GM21619 (cell line): ENCODE data around the gene PDK3.

Experiments used
- ATAC-seq: cut with Tn5 transposase; IDR thresholded peaks from one replicate; pipeline ENCODE4 v1.9.1; 2021; ENCODE audit not compliant: unreplicated experiment

PDK3 gene

GRCh38 chrX:24464836-24465531 is at the start of gene PDK3:
PDK3 (plus strand) TSS chrX:24465286; CDS start chrX:24465456, 170 bp downstream.
- peak; percentile 91 for ATAC-seq

GRCh38 chrX:24415921-24416320 is 49.2 kb upstream of the PDK3 start:
- ATAC-seq, result no peak

GRCh38 chrX:24423960-24424359 is 41.1 kb upstream of the PDK3 start:
- no peak for ATAC-seq

GRCh38 chrX:24424948-24425347 is 40.1 kb upstream of the PDK3 start:
- ATAC-seq, result no peak

- no peak for ATAC-seq
Measured at GRCh38 chrX:24425806-24426205, 39.3 kb upstream of the PDK3 start.

- no peak for ATAC-seq
Measured at GRCh38 chrX:24426340-24426913, 38.7 kb upstream of the PDK3 start.

- ATAC-seq, result no peak
Measured at GRCh38 chrX:24426921-24427746, 38.0 kb upstream of the PDK3 start.

GRCh38 chrX:24427747-24428019 is 37.4 kb upstream of the PDK3 start:
- no peak for ATAC-seq

- ATAC-seq, result no peak
Measured at GRCh38 chrX:24428516-24428915, 36.6 kb upstream of the PDK3 start.

GRCh38 chrX:24435060-24435459 is 30.0 kb upstream of the PDK3 start:
- no peak for ATAC-seq

- no peak for ATAC-seq
Measured at GRCh38 chrX:24443918-24444317, 21.2 kb upstream of the PDK3 start.

GRCh38 chrX:24444645-24445044 is 20.4 kb upstream of the PDK3 start:
- ATAC-seq, result no peak

- no peak for ATAC-seq
Measured at GRCh38 chrX:24448762-24449250, 16.3 kb upstream of the PDK3 start.

GRCh38 chrX:24463077-24463476 is 2.0 kb upstream of the PDK3 start:
- no peak for ATAC-seq

- no peak for ATAC-seq
Measured at GRCh38 chrX:24464498-24464835, 619 bp upstream of the PDK3 start.

- peak; percentile 9 for ATAC-seq
Measured at GRCh38 chrX:24465532-24465865, 413 bp downstream of the PDK3 start.

- no peak for ATAC-seq
Measured at GRCh38 chrX:24466025-24466424, 939 bp downstream of the PDK3 start.

- ATAC-seq, result no peak
Measured at GRCh38 chrX:24468245-24468644, 3.2 kb downstream of the PDK3 start.

GRCh38 chrX:24471808-24472207 is 6.7 kb downstream of the PDK3 start:
- ATAC-seq, result no peak

GRCh38 chrX:24475480-24475879 is 10.4 kb downstream of the PDK3 start:
- no peak for ATAC-seq

- ATAC-seq, result no peak
Measured at GRCh38 chrX:24478509-24478908, 13.4 kb downstream of the PDK3 start.

GRCh38 chrX:24479924-24480323 is 14.8 kb downstream of the PDK3 start:
- ATAC-seq, result peak; percentile 88
